Fibroblast of the aortic adventitia (primary cell): ENCODE results near the gene KCNC2. TPM values are rescaled to one million over a fixed set of nuclear protein-coding genes. Genes with fewer than 3 reads are reported as not detected.

Experiments
- DNase-seq: peaks from one replicate; pipeline ENCODE4 v3.0.0-alpha.2; 2010; ENCODE audit warnings: low read depth
- H3K4me3 ChIP-seq: 2 replicates; pipeline ENCODE4 v1.5.1; 2011; ENCODE audit warnings: low read depth, mild to moderate bottlenecking, control low read depth, low read length, moderate library complexity
- total RNA-seq: library from RNA; depleted of rRNA; stranded (reverse); fragments of >200 nt; gene quantifications from 2 replicates; pipeline ENCODE4 v1.2.3, GENCODE V29; 2012; ENCODE audit warnings: low replicate concordance
- TF ChIP-seq, protein P1 (sequence below): IDR thresholded peaks from 2 replicates; pipeline ENCODE4 v1.5.1; 2011; ENCODE audit warnings: mild to moderate bottlenecking, low read length, control low read depth, inconsistent platforms; ENCODE audit not compliant: insufficient read depth

KCNC2 gene
- total RNA-seq, 1 donor, result not detected

DNA sequence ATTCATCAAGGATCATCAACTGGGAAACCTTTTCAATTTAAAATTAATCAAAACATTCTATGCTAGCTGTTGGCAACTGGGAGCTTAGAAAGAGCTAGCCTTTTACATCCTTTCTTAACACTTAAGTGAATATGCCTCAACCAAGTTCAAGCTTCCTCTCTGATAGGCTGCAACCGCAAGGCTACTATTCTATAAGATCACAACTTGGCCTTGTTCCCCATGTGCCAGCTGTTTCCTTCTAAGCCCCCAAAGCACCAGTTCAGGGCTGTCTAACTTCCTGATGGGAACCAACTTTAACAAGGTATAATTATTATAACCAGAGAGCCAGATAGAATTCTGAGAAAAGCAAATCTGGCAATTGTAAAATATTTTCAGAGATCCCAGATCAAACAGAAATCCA lies 37.0 kb downstream of the KCNC2 start:
- TF ChIP-seq, protein P1, sequence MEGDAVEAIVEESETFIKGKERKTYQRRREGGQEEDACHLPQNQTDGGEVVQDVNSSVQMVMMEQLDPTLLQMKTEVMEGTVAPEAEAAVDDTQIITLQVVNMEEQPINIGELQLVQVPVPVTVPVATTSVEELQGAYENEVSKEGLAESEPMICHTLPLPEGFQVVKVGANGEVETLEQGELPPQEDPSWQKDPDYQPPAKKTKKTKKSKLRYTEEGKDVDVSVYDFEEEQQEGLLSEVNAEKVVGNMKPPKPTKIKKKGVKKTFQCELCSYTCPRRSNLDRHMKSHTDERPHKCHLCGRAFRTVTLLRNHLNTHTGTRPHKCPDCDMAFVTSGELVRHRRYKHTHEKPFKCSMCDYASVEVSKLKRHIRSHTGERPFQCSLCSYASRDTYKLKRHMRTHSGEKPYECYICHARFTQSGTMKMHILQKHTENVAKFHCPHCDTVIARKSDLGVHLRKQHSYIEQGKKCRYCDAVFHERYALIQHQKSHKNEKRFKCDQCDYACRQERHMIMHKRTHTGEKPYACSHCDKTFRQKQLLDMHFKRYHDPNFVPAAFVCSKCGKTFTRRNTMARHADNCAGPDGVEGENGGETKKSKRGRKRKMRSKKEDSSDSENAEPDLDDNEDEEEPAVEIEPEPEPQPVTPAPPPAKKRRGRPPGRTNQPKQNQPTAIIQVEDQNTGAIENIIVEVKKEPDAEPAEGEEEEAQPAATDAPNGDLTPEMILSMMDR, result no peak
- no peak overlapping the region for H3K4me3 ChIP-seq
- no peak for DNase-seq

DNA sequence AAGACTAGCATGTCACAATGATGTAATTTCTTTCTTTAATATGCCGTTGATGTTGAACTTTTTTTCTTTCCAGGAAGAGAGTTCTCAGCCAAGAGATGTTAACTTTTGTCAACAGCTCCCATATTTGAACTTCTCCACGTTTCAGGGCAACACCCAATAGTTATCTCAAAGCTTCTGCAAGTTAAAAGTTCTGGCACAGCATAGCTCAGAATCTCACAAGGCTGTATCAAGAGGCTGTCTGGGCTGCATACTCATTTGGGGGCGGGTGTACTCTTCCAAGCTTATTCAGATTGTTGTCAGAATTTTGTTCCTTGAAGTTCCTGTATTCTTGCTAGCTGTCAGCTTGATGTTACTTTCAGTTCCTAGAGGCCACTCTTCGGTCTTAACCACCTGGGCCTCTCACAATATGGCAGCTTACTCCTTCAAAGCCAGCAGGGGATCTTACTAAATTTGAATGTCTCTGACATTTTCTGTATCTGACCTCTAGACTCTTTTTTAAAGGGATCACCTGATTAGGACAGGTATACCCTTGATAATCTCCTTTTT lies 38.9 kb downstream of the KCNC2 start:
- TF ChIP-seq, protein P1, result no peak
- H3K4me3 ChIP-seq, result no peak overlapping the region
- DNase-seq, result peak; percentile 20

DNA sequence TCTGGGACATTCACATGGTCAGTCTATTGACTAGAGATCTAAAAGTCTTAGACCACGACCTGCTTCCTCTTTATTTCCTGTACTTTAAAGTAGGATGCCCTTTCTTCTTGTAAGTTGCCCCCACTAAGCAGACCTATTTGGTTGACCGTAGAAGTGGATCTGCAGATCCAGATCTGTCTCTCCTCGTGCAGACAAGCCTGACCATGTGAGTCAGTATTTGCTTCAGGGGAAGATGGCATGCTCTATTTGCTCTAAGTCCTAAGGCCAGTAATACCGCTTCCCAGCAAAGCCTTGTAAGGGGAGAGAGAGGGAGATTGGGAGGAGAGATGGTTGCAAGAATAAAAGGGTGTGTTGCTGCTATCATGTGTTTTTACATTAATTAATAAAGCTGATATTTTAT lies 46.8 kb downstream of the KCNC2 start:
- no peak overlapping the region for H3K4me3 ChIP-seq
- TF ChIP-seq, protein P1, result no peak
- DNase-seq, result no peak

DNA sequence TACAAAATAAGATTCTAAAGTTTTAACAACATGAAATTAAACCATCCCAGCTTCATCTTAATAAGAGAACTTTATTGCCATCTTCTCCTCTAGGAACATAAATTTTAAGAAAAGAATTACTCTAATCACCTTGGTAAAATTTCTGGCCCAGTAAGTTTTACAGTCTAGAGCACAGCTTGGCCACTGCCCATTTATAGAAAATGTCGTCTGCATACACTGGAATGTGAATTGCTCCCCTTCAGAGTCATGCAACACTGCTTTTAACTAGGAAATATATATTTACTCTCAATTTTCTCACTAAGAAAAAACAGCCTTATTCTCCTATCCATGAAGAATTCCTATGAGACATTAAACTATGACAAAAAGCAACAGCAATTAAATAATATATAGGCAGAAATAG lies 48.2 kb downstream of the KCNC2 start:
- TF ChIP-seq, protein P1, result no peak
- no peak overlapping the region for H3K4me3 ChIP-seq
- no peak for DNase-seq

DNA sequence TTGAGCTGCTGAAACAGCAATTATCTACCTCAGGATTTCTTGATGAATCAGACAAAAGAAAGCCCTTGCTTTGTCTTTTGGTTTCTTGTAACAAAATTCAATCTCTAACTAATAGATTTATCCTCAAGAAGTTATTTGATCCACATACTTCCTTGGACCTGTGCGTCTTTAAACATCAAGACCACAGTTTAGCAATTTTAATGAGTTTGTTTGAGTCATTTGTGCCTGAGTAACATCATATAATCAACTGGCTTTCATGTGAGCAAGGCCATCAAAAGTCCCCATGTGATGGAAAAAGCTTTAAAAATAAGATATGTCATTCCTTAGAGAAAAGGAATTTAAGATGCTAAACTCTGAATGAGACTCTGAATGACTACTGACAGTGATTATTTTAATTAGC lies 52.3 kb downstream of the KCNC2 start:
- H3K4me3 ChIP-seq, result no peak overlapping the region
- TF ChIP-seq, protein P1, result no peak

DNA sequence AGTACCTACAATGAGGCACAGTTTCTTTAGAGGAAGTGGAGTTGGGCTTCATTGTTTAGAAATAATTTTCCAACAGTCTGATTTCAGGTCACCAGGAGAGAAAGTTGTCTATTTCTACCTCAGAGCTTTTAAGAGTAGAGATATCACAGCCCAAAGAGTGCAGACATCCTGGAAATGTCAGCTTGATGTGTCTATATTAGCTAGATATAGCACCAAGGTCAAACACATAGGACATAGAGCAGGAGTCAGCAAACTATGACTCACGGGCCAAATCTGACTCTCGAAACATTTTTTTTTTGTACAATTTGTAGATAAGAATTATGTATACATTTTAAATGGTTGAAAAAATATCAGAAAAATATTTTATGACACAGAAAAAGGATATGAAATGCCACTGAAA lies 53.7 kb downstream of the KCNC2 start:
- no peak for DNase-seq
- H3K4me3 ChIP-seq, result no peak overlapping the region
- TF ChIP-seq, protein P1, result no peak

More for the DNA sequence above, 52.3 kb downstream of the KCNC2 start:
- no peak for DNase-seq

DNA sequence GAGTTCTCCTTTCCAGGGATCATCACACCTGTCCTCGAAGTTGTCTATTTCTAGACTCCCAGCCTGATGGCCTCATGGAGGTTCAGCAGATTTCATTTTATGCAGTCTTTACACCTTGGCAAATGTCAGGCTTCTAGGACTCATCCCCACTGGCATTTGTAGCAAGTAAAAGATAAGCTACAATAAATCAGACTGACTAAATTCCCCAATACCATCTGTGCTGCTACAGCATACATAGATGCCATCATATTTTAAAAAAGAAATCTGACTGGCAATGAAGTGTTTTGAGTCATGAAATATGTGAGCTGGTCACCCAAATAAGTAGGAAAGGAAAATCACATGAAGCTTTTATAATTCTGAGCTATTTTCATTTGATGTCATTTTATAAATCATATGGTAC lies 55.3 kb downstream of the KCNC2 start:
- TF ChIP-seq, protein P1, result no peak
- DNase-seq, result no peak
- no peak overlapping the region for H3K4me3 ChIP-seq
